K562 (cell line): ENCODE measurements around the gene RMND5A. TPM values are rescaled to one million over a fixed set of nuclear protein-coding genes. Genes with fewer than 3 reads are reported as not detected.
"Not testable (repeated sequence)": the region's sequence is repeated elsewhere in the genome, so short reads cannot be mapped to it uniquely, and the experiment has no call there.

Experiments used
- ATAC-seq: fragments of 200-7000 bp; cut with Tn5 transposase; 3 replicates; pipeline ENCODE4 v1.9.1; 2020; ENCODE audit warnings: moderate library complexity
- Bru-seq: library from RNA; stranded (reverse); fragments of 400-500 nt; gene quantifications from one replicate; lab custom pipeline; 2021; lab: Mats Ljungman, UMichigan
- BruChase-seq, 2 experiments: library from RNA; stranded (reverse); fragments of 400-500 nt; gene quantifications; one replicate each; lab custom pipeline; 2021; lab: Mats Ljungman, UMichigan
- BruUV-seq: library from RNA; stranded (reverse); fragments of 400-500 nt; replicated peaks from 2 replicates; lab custom pipeline; 2021; lab: Mats Ljungman, UMichigan
- CTCF ChIA-PET: fragments of 300-600 bp; formaldehyde crosslinking; extraction: SDS; loops from one replicate; lab custom pipeline; 2021; ENCODE audit warnings: low intra/inter-chr PET ratio; lab: Yijun Ruan, JAX
- POLR2A ChIA-PET: fragments of 300-600, 350-650 bp; sonication (Branson Sonifier 250); formaldehyde crosslinking; extraction: SDS; loops from one replicate; lab custom pipeline; 2021; ENCODE audit warnings: antibody characterized with exemption, inconsistent platforms; lab: Yijun Ruan, JAX
- DNase-seq, 4 experiments: peaks; one replicate each; pipeline versions ENCODE4 v3.0.0 to v3.0.0-alpha.2; 2011 to 2018; ENCODE audit warnings: low spot score in 3 of 4, mixed read lengths in 3 of 4; ENCODE audit errors: extremely low read depth in 1 of 4
- FAIRE-seq: peaks from 2 replicates; lab custom pipeline; 2011; peaks lifted over from hg19 to GRCh38; lab: Jason Lieb, UNC
- H2AFZ ChIP-seq: 2 replicates; pipeline ENCODE4 v1.6.0; 2011; ENCODE audit warnings: low read depth, low read length, control low read depth, inconsistent platforms
- H3K27ac ChIP-seq: fragments of 200-600 bp; 3 replicates; pipeline ENCODE4 v1.8.0; 2011; ENCODE audit warnings: low read depth, mild to moderate bottlenecking, control low read depth, inconsistent platforms, low read length, moderate library complexity, mixed read lengths; ENCODE audit errors: extremely low read depth
- H3K27me3 ChIP-seq, 2 experiments: fragments of 300-600 bp in 1 of 2; 2 replicates in 1 of 2; 3 replicates in 1 of 2; pipeline versions ENCODE4 v1.6.0 to v1.8.0; 2011; ENCODE audit warnings: inconsistent platforms in 2 of 2, low read length in 2 of 2, mild to moderate bottlenecking in 1 of 2, mixed read lengths in 1 of 2, moderate library complexity in 1 of 2; ENCODE audit not compliant: control insufficient read depth in 2 of 2, insufficient read depth in 2 of 2
- H3K36me3 ChIP-seq: fragments of 300-600 bp; 3 replicates; pipeline ENCODE4 v1.8.0; 2011; ENCODE audit warnings: mild to moderate bottlenecking, low read length, inconsistent platforms; ENCODE audit not compliant: control insufficient read depth, insufficient read depth
- H3K4me1 ChIP-seq, 2 experiments: fragments of 200-600 bp in 1 of 2; replicated peaks in 1 of 2; 2 replicates in 1 of 2; 3 replicates in 1 of 2; pipeline versions ENCODE4 v1.5.1 to v1.8.0; 2011; ENCODE audit warnings: inconsistent platforms in 2 of 2, low read length in 2 of 2, mild to moderate bottlenecking in 1 of 2, mixed read lengths in 1 of 2, moderate library complexity in 1 of 2; ENCODE audit not compliant: control insufficient read depth in 2 of 2, insufficient read depth in 2 of 2
- H3K4me2 ChIP-seq: 2 replicates; pipeline ENCODE4 v1.6.1; 2011; ENCODE audit warnings: low read length, control low read depth, inconsistent platforms, mixed read lengths; ENCODE audit not compliant: insufficient read depth
- H3K4me3 ChIP-seq: fragments of 200-600 bp; sonication (generic), shearing (Covaris generic); 2 replicates; pipeline ENCODE4 v1.5.1; 2016; ENCODE audit warnings: control low read depth, inconsistent platforms
- H3K79me2 ChIP-seq: fragments of 200-600 bp; 3 replicates; pipeline ENCODE4 v1.8.0; 2011; ENCODE audit warnings: low read length, inconsistent platforms; ENCODE audit not compliant: control insufficient read depth, insufficient read depth
- H3K9ac ChIP-seq, 2 experiments: 2 replicates each; pipeline versions ENCODE4 v1.6.0 to v1.6.1; 2011; ENCODE audit warnings: low read depth in 2 of 2, low read length in 2 of 2, control low read depth in 1 of 2, inconsistent platforms in 1 of 2, mild to moderate bottlenecking in 1 of 2, mixed read lengths in 1 of 2; ENCODE audit not compliant: insufficient read depth in 1 of 2
- H3K9me1 ChIP-seq: one replicate; pipeline ENCODE4 v1.6.0; 2011; ENCODE audit warnings: inconsistent platforms, mild to moderate bottlenecking, low read length, moderate library complexity; ENCODE audit not compliant: control insufficient read depth, insufficient read depth
- H3K9me3 ChIP-seq: replicated peaks from 2 replicates; pipeline ENCODE4 v1.5.1; 2011; ENCODE audit warnings: low read depth, low read length, inconsistent platforms; ENCODE audit not compliant: control insufficient read depth, insufficient read depth
- H4K20me1 ChIP-seq: replicated peaks from 2 replicates; pipeline ENCODE4 v1.6.1; 2011; ENCODE audit warnings: low read length, inconsistent platforms, mixed read lengths; ENCODE audit not compliant: control insufficient read depth, insufficient read depth
- FOXK2 ChIP-seq, 2 experiments: fragments of 450-650 bp; IDR thresholded peaks in 1 of 2; conservative IDR thresholded peaks in 1 of 2; 2 replicates each; pipeline ENCODE4 v1.6.1; 2016; ENCODE audit warnings: low read depth in 2 of 2, mild to moderate bottlenecking in 1 of 2
- HNRNPLL ChIP-seq: fragments of 200-400 bp; formaldehyde crosslinking; IDR thresholded peaks from 2 replicates; pipeline ENCODE4 v1.6.1; 2017; ENCODE audit warnings: low read length, low read depth, mild to moderate bottlenecking; ENCODE audit not compliant: poor library complexity, severe bottlenecking
- MAZ ChIP-seq, 2 experiments: fragments of 450-650 bp in 1 of 2; sonication (generic) in 1 of 2; formaldehyde crosslinking; IDR thresholded peaks in 1 of 2; conservative IDR thresholded peaks in 1 of 2; 2 replicates each; pipeline versions ENCODE4 v1.4.0 to v1.5.0; 2020; ENCODE audit warnings: mild to moderate bottlenecking in 1 of 2, missing genetic modification reagents in 1 of 2
- WGBS: fragments of 100-300 bp; shearing (Covaris generic); methylation state at CpG from one replicate; pipeline ENCODE4 v1.1.6; 2016; ENCODE audit warnings: low coverage, mixed read lengths; ENCODE audit not compliant: insufficient coverage; ENCODE audit errors: missing lambda C conversion rate; 5-methylcytosine and 5-hydroxymethylcytosine counted together
- in situ Hi-C: fragments of 300-500 bp; cut with MboI; formaldehyde crosslinking; loops from 4 replicates; pipeline ENCODE4 v1.15.0; 2018; ENCODE audit warnings: inconsistent platforms, mixed read lengths
- intact Hi-C: fragments of 100-400 bp; cut with micrococcal nuclease; formaldehyde crosslinking; loops from 2 replicates; pipeline ENCODE4 v1.14.2; 2022
- long read RNA-seq, 3 experiments: library from polyadenylated mRNA in 2 of 3; library from RNA in 1 of 3; unstranded in 2 of 3; stranded (forward) in 1 of 3; transcript quantifications; one replicate each; pipeline ENCODE4 v2.0.0, GENCODE V29; 2019 to 2022
- polyA minus RNA-seq, 3 experiments: library from RNA; depleted of rRNA, polyadenylated mRNA; stranded (reverse); fragments of >200 nt; gene quantifications; 2 replicates each; pipeline ENCODE4 v1.2.3, GENCODE V29; 2011
- polyA plus RNA-seq, 8 experiments: library from polyadenylated mRNA; depleted of rRNA in 4 of 8; stranded (reverse) in 5 of 8; unstranded in 3 of 8; fragments of >200 nt; fragmentation: Nextera tagmentation in 2 of 8; fragmentation: Illumina TruSeq in 1 of 8; extraction: Ambion mirVana in 2 of 8; extraction: Trizol in 1 of 8; gene quantifications; 2 replicates each; pipeline versions ENCODE4 v1.2.1 to v1.2.3, GENCODE V29; 2011 to 2014; ENCODE audit warnings: inconsistent platforms in 1 of 8, missing spikeins in 1 of 8
- total RNA-seq, 7 experiments: library from RNA; depleted of rRNA in 6 of 7; stranded (reverse); fragments of >200 nt in 6 of 7; fragmentation: Illumina TruSeq in 2 of 7; extraction: Trizol in 2 of 7; gene quantifications; 2 replicates each; pipeline versions ENCODE4 v1.2.1 to v1.2.3, GENCODE V29; 2011 to 2021; ENCODE audit warnings: low replicate concordance in 1 of 7
- TF ChIP-seq, protein P1 (sequence below), 2 experiments: fragments of 450-650 bp; conservative IDR thresholded peaks; 2 replicates each; pipeline ENCODE4 v1.6.1; 2017; ENCODE audit warnings: mild to moderate bottlenecking in 2 of 2, moderate library complexity in 2 of 2
- TF ChIP-seq, protein P2 (sequence below): fragments of 450-650 bp; IDR thresholded peaks from 2 replicates; pipeline ENCODE4 v1.6.1; 2016; ENCODE audit warnings: mild to moderate bottlenecking

RMND5A gene, protein sequence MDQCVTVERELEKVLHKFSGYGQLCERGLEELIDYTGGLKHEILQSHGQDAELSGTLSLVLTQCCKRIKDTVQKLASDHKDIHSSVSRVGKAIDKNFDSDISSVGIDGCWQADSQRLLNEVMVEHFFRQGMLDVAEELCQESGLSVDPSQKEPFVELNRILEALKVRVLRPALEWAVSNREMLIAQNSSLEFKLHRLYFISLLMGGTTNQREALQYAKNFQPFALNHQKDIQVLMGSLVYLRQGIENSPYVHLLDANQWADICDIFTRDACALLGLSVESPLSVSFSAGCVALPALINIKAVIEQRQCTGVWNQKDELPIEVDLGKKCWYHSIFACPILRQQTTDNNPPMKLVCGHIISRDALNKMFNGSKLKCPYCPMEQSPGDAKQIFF
- total RNA-seq (2011; cell fraction: chromatin; rRNA removed; ENCODE audit: low replicate concordance): 6.2 and 11.8 TPM in 2 replicates
- total RNA-seq (2011; cell fraction: nucleolus; rRNA removed): 5.0 and 6.4 TPM in 2 replicates
- 9.9 and 15.2 TPM in 2 replicates for total RNA-seq (2011; cell fraction: nucleoplasm; rRNA removed)
- total RNA-seq (2014; rRNA removed): 34.1 and 35.6 TPM in 2 replicates
- 40.7 and 43.7 TPM in 2 replicates for total RNA-seq (2014; rRNA removed; fragmentation: Illumina TruSeq; extraction: Trizol)
- 31.4 and 38.8 TPM in 2 replicates for total RNA-seq (2015; rRNA removed; fragmentation: Illumina TruSeq; extraction: Trizol)
- 36.1 and 43.2 TPM in 2 replicates for total RNA-seq (2021)
- polyA plus RNA-seq (2011; rRNA removed): 19.3 and 33.1 TPM in 2 replicates
- 15.4 and 20.2 TPM in 2 replicates for polyA plus RNA-seq (2011; cell fraction: cytosol; rRNA removed)
- 7.8 and 8.9 TPM in 2 replicates for polyA plus RNA-seq (2011; cell fraction: nucleus; rRNA removed)
- 16.3 and 16.6 TPM in 2 replicates for polyA plus RNA-seq (2012)
- 28.8 and 43.5 TPM in 2 replicates for polyA plus RNA-seq (2014; fragmentation: Illumina TruSeq; extraction: Trizol)
- 10 to 100 TPM; 13.2 to 16.4 TPM for polyA plus RNA-seq (2014; fragmentation: Nextera tagmentation; extraction: Ambion mirVana)
- polyA plus RNA-seq (2014; rRNA removed): 19.4 and 23.4 TPM in 2 replicates
- 58.7 and 78.9 TPM in 2 replicates for polyA minus RNA-seq (2011; rRNA and poly(A)+ RNA removed)
- polyA minus RNA-seq (2011; cell fraction: cytosol; rRNA and poly(A)+ RNA removed): 25.3 and 48.9 TPM in 2 replicates
- polyA minus RNA-seq (2011; cell fraction: nucleus; rRNA and poly(A)+ RNA removed): 7.8 and 10.0 TPM in 2 replicates
- Bru-seq, nascent RNA: percentile 77 among the genes with signal in this experiment
- BruChase-seq, experiment 1, labeled RNA remaining after a 2-hour chase: percentile 80 among the genes with signal in this experiment
- BruChase-seq, experiment 2, labeled RNA remaining after a 6-hour chase: percentile 83 among the genes with signal in this experiment
- long read RNA-seq, experiment 1, full-length matches to known transcripts: 75 of 102 reads
- long read RNA-seq, experiment 1, partial matches to known transcripts: 2 of 102 reads
- long read RNA-seq, experiment 1, other reads (novel, unspliced or antisense): 25 of 102 reads
- long read RNA-seq, experiment 2, full-length matches to known transcripts: 4 of 22 reads
- long read RNA-seq, experiment 2, partial matches to known transcripts: 0 of 22 reads
- long read RNA-seq, experiment 2, other reads (novel, unspliced or antisense): 18 of 22 reads
- long read RNA-seq, experiment 3, full-length matches to known transcripts: 2 of 9 reads
- long read RNA-seq, experiment 3, partial matches to known transcripts: 0 of 9 reads
- long read RNA-seq, experiment 3, other reads (novel, unspliced or antisense): 7 of 9 reads

DNA sequence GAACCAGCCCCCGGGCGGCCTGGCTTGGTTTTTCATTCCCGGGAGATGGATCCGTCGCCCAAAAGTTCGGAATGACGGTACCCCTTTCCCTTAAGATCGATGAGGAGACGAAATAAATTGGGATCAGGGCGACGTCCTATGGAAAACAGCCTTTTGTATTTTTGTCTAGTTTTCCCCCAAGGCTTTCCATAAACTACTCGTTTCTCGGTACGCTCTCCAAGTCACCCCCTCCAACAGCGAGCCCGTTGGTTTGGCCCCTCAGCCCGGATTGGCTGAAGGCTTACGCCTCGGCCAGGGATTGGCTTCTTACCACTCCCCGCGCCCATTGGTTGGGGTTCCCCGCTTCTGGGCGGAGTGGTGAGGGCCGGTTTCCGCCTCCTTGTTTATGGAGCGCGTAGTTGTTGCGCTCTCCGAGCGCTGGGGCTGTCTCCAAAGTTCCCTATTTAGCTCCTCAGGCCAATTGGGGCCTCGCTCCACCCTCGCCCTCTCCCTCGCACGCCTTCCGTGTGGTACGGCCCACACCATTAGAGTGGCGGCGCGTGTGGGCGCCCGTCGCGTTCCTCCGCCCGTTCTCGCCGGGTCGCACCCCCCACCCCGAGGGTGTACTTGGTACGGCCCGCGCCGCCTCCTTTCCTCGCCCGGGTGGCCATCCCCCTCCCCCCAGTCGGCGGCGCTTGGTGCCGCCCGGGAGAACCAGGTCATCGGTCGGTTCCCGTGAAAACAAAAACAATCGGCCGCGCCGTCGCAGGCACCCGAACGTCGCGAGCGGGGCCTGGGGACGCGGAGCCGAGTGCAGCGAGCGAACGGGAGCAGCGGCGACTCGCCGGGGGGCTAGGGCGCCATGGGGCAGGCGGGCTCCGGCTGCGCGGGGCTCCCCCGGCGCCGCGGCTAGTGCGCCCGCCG, at the start of gene RMND5A:
Gene RMND5A (plus strand): TSS at position 655 of the 903 bp plus-strand sequence. CDS start 377 bp downstream, outside the sequence.
- in situ Hi-C loops, H3K4me1 ChIP-seq, POLR2A ChIA-PET, CTCF ChIA-PET, H3K9me1 ChIP-seq, H3K9me3 ChIP-seq, BruUV-seq, intact Hi-C loops, H3K36me3 ChIP-seq, H3K27me3 ChIP-seq, H4K20me1 ChIP-seq: not testable (repeated sequence)
- Histone ChIP-seq H3K4me3 (peak within 1 kb of the TSS; percentile 53), H3K79me2 (peaks cover 14% of the 10 kb centered on the region), H3K9ac (peak within 1 kb of the TSS; percentile 63 to 95; a peak in 3 of 4 replicates), H2AFZ (0 out of 2 replicates have a peak within 1 kb of the TSS, but pooled peaks have one; percentile 63), H3K4me2 (peak within 1 kb of the TSS; percentile 62), H3K27ac (peak within 1 kb of the TSS; percentile 78; the same call in 2 of the 3 replicates)
- DNase-seq: peak; percentile 64 to 88 (median 65)
- ATAC-seq: peak; percentile 97
- FAIRE-seq: peak; percentile 93
- 9% methylated on average over 19 of the region's 95 CpGs for WGBS
- TF ChIP-seq MAZ (CRISPR knock-in tag; conservative IDR thresholded peaks at IDR 0.05 in 1 of 2, IDR thresholded peaks at IDR 0.05 in 1 of 2) (peak; percentile 38 to 71; a peak in 3 of 4 replicates), HNRNPLL (peak; percentile 84), FOXK2 (conservative IDR thresholded peaks at IDR 0.05 in 1 of 2, IDR thresholded peaks at IDR 0.05 in 1 of 2; ENCODE audit: low read depth in 2 of 2) (peak in 1 of 2 experiments; percentile 46; a peak in 2 of 4 replicates)
- TF ChIP-seq, protein P1, sequence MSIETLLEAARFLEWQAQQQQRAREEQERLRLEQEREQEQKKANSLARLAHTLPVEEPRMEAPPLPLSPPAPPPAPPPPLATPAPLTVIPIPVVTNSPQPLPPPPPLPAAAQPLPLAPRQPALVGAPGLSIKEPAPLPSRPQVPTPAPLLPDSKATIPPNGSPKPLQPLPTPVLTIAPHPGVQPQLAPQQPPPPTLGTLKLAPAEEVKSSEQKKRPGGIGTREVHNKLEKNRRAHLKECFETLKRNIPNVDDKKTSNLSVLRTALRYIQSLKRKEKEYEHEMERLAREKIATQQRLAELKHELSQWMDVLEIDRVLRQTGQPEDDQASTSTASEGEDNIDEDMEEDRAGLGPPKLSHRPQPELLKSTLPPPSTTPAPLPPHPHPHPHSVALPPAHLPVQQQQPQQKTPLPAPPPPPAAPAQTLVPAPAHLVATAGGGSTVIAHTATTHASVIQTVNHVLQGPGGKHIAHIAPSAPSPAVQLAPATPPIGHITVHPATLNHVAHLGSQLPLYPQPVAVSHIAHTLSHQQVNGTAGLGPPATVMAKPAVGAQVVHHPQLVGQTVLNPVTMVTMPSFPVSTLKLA (conservative IDR thresholded peaks at IDR 0.05): 0 out of 4 replicates have a peak, but pooled peaks of 1 of the 2 experiments have one; percentile 35
- TF ChIP-seq, protein P2, sequence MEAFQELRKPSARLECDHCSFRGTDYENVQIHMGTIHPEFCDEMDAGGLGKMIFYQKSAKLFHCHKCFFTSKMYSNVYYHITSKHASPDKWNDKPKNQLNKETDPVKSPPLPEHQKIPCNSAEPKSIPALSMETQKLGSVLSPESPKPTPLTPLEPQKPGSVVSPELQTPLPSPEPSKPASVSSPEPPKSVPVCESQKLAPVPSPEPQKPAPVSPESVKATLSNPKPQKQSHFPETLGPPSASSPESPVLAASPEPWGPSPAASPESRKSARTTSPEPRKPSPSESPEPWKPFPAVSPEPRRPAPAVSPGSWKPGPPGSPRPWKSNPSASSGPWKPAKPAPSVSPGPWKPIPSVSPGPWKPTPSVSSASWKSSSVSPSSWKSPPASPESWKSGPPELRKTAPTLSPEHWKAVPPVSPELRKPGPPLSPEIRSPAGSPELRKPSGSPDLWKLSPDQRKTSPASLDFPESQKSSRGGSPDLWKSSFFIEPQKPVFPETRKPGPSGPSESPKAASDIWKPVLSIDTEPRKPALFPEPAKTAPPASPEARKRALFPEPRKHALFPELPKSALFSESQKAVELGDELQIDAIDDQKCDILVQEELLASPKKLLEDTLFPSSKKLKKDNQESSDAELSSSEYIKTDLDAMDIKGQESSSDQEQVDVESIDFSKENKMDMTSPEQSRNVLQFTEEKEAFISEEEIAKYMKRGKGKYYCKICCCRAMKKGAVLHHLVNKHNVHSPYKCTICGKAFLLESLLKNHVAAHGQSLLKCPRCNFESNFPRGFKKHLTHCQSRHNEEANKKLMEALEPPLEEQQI: peak; percentile 75
